AG04450 (cell line): ENCODE data around the gene CCDC86. TPM values are rescaled to one million over a fixed set of nuclear protein-coding genes. Genes with fewer than 3 reads are reported as not detected.

ENCODE experiments used
- CTCF ChIA-PET: fragments of 300-600, 350-600 bp; formaldehyde crosslinking; extraction: SDS; loops from one replicate; lab custom pipeline; 2022; ENCODE audit warnings: antibody characterized with exemption, inconsistent platforms; lab: Charles Lee
- POLR2A ChIA-PET: fragments of 350-600 bp; formaldehyde crosslinking; extraction: SDS; loops from one replicate; lab custom pipeline; 2021; ENCODE audit warnings: antibody characterized with exemption, inconsistent platforms; lab: Yijun Ruan, JAX
- DNase-seq: peaks from one replicate; pipeline ENCODE4 v3.0.0-alpha.2; 2011; ENCODE audit warnings: low read depth, low spot score
- H3K27ac ChIP-seq: one replicate; pipeline ENCODE4 v1.5.1; 2012; ENCODE audit warnings: low read depth, low read length, control low read depth
- H3K27me3 ChIP-seq: one replicate; pipeline ENCODE4 v1.6.0; 2012; ENCODE audit warnings: low read length; ENCODE audit not compliant: control insufficient read depth, insufficient read depth
- H3K4me3 ChIP-seq: 2 replicates; pipeline ENCODE4 v1.5.1; 2011; ENCODE audit warnings: mild to moderate bottlenecking, low read depth, low read length, control low read depth
- H3K9me3 ChIP-seq: 2 replicates; pipeline ENCODE4 v1.5.1; 2012; ENCODE audit warnings: low read length; ENCODE audit not compliant: control insufficient read depth, insufficient read depth
- polyA plus RNA-seq: library from polyadenylated mRNA; depleted of rRNA; stranded (reverse); fragments of >200 nt; gene quantifications from 2 replicates; pipeline ENCODE4 v1.2.3, GENCODE V29; 2011
- TF ChIP-seq, protein P1 (sequence below): IDR thresholded peaks from 2 replicates; pipeline ENCODE4 v1.5.1; 2011; ENCODE audit warnings: low read depth, low read length, control low read depth, inconsistent platforms

CCDC86 gene
- polyA plus RNA-seq, 1 experiment, result 15.2 TPM

DNA sequence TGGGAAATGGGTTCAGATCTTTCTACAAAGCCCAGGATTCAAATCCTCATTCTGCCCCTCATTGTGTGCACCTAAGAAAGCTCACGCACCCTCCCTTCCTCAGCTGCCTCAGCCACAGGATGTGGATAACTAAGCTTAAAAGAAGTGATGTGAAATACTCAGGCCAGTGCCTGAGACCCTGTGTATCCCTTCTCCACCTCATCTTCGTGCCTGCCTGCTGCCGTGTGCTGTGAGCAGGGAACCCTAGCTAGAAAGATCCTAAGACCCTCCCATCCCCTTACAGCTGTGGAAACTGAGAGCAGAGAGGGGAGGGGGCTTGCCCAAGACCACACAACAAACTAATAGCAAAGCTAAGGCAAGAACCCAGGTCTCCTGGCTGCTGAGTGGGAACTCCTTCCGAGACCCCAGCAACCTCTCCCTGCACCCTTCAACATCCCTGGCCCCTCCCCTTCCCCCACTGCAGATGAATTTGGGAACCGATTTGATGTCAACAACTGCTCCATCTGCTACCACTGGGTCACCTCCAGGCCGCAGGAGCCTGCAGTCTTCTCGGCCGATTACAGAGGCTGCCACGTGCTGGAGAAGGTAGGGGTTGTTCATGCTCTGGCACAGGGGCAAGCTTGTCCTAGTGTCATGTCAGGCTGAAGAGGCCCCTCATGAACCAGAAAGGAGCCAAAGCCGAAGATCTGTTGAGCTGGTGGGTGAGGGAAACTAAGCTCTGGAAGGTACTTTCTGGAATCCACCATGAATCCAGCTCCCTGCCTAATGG, 27.0 kb downstream of the CCDC86 start:
- peaks cover 10% of the 10 kb centered on the region for H3K27me3 ChIP-seq
- ChIA-PET CTCF (interaction anchor here (0.9 to 1.9 kb wide), 4 partner anchors 13 to 38 kb away, joined by 3 to 5 read pairs (median 4); partner anchors contain the start of gene PTGDR2), POLR2A (no interaction called here)
- H3K9me3 ChIP-seq, result no peaks in the 10 kb centered on the region; the same call in 1 of the 2 replicates
- no peak for DNase-seq
- no peak overlapping the region for H3K4me3 ChIP-seq
- H3K27ac ChIP-seq, result no peak overlapping the region
- TF ChIP-seq, protein P1, sequence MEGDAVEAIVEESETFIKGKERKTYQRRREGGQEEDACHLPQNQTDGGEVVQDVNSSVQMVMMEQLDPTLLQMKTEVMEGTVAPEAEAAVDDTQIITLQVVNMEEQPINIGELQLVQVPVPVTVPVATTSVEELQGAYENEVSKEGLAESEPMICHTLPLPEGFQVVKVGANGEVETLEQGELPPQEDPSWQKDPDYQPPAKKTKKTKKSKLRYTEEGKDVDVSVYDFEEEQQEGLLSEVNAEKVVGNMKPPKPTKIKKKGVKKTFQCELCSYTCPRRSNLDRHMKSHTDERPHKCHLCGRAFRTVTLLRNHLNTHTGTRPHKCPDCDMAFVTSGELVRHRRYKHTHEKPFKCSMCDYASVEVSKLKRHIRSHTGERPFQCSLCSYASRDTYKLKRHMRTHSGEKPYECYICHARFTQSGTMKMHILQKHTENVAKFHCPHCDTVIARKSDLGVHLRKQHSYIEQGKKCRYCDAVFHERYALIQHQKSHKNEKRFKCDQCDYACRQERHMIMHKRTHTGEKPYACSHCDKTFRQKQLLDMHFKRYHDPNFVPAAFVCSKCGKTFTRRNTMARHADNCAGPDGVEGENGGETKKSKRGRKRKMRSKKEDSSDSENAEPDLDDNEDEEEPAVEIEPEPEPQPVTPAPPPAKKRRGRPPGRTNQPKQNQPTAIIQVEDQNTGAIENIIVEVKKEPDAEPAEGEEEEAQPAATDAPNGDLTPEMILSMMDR, result no peak

DNA sequence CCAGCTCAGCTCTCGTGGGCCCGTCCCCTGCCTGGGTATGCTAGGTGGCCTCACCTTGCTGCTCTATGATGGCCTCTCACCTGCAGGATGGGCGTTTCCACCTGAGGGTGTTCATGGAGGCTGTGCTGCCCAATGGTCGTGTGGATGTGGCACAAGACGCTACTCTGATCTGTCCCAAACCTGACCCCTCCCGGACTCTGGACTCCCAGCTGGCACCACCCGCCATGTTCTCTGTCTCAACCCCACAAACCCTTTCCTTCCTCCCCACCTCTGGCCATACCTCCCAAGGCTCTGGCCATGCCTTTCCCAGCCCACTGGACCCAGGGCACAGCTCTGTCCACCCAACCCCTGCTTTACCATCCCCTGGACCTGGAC, 27.5 kb downstream of the CCDC86 start:
- ChIA-PET POLR2A (no interaction called here), CTCF (interaction anchor here (1.7 to 1.9 kb wide), 2 partner anchors 18 to 38 kb away, joined by 4 to 5 read pairs; no protein-coding TSS in a partner anchor)
- Histone ChIP-seq H3K4me3 (no peak overlapping the region), H3K27ac (no peak overlapping the region), H3K27me3 (peaks cover 6% of the 10 kb centered on the region), H3K9me3 (no peaks in the 10 kb centered on the region; the same call in 1 of the 2 replicates)
- DNase-seq, result no peak
- TF ChIP-seq, protein P1, result no peak

DNA sequence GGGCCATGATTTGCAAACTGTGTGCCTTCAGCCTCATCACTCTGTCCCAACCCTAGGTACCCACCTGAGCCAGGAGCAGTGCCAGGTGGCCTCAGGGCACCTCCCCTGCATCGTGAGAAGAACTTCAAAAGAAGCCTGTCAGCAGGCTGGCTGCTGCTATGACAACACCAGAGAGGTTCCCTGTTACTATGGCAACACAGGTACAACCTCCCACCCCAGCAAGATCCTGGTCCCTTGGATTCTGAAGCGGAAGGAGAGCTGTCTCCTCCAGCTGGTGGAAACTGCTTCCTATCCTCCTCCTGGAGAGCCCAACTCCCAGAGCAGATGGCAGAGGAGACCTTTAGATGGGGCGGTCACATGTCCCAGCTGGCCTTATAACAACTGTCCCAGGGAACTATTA, 28.4 kb downstream of the CCDC86 start:
- TF ChIP-seq, protein P1, result no peak
- Histone ChIP-seq H3K9me3 (no peaks in the 10 kb centered on the region; the same call in 1 of the 2 replicates), H3K4me3 (no peak overlapping the region), H3K27ac (no peak overlapping the region), H3K27me3 (peaks cover 5% of the 10 kb centered on the region)
- ChIA-PET POLR2A (interaction anchor here (0.5 kb wide), 1 partner anchor 19 kb away, joined by 3 read pairs; no protein-coding TSS in a partner anchor), CTCF (interaction anchor here (1.7 to 3.1 kb wide), 3 partner anchors 17 to 39 kb away, joined by 5 to 17 read pairs (median 16); no protein-coding TSS in a partner anchor)
- DNase-seq, result no peak

DNA sequence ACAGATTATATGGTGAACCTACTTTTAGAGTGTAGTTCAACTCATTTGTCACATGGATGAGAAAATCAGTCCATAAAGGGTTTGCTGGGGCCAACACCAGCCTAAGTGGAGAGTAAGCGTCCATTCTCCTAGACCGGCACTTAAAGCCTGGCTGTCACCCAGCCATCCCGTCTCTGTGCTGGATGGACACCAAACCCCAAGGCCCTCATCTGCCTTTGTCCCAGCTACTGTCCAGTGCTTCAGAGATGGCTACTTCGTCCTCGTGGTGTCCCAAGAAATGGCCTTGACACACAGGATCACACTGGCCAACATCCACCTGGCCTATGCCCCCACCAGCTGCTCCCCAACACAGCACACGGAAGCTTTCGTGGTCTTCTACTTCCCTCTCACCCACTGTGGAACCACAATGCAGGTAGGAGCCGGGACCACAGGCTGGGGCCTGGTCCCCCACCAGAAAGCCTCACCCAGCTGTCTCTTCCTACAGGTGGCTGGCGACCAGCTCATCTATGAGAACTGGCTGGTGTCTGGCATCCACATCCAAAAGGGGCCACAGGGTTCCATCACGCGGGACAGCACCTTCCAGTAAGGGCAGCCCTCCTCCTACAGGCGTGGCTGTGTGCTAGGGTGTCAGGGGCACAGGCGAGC, 28.9 kb downstream of the CCDC86 start:
- peaks cover 2% of the 10 kb centered on the region for H3K27me3 ChIP-seq
- no peak overlapping the region for H3K27ac ChIP-seq
- TF ChIP-seq, protein P1, result no peak
- no peak for DNase-seq
- no peaks in the 10 kb centered on the region; the same call in 1 of the 2 replicates for H3K9me3 ChIP-seq
- ChIA-PET CTCF (interaction anchor here (0.6 to 3.6 kb wide), 7 partner anchors 10 to 1999 kb away, joined by 4 to 24 read pairs (median 8); partner anchors contain the start of gene PTGDR2), POLR2A (interaction anchor here (0.5 kb wide), 1 partner anchor 18 kb away, joined by 3 read pairs; no protein-coding TSS in a partner anchor)
- H3K4me3 ChIP-seq, result no peak overlapping the region
